Head of caudate nucleus (tissue), 42 donors: ENCODE data around the gene MAGI3.
"Not testable (repeated sequence)": the region's sequence is repeated elsewhere in the genome, so short reads cannot be mapped to it uniquely, and the experiment has no call there.

Source experiments
- DNase-seq, 42 donors: peaks; one replicate each; pipeline versions ENCODE4 v3.0.0 to v3.0.0-alpha.2; 2020 to 2021; ENCODE audit warnings: mixed read lengths in 7 of 42
- intact Hi-C: fragments of 100-400 bp; cut with DNase I; formaldehyde crosslinking; loops from one replicate; pipeline ENCODE4 v1.15.0; 2022

The MAGI3 gene

DNA sequence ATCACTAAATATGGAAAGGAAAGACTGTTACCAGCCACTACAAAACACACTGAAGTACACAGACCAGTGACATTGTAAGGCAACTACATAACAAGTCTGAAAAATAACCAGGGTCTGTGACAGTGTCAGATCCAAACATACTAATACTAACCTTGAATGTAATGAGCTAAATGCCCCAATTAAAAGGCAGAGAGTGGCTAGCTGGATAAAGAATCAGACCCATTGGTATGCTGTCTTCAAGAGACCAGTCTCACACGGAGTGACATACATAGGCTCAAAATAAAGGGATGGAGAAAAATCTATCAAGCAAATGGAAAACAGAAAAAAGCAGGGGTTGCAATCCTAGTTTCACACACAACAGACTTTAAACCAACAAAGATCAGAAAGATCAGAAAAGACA lies 100.1 kb downstream of the MAGI3 start:
- DNase-seq: no peak

DNA sequence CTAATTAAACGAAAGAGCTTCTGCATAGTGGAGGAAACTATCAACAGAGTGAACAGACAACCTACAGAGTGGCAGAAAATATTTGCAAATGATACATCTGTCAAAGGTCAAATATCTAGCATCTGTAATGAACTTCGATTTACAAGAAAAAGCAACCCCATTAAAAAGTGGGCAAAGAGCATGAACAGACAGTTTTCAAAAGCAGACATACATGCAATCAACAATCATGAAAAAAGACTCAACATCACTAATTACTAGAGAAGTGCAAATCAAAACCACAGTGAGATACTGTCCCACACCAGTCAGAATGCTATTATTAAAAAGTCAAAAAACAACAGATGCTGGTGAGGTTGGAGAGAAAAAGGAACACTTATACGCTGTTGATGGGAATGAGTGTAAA lies 103.2 kb downstream of the MAGI3 start:
- DNase-seq: no peak
- intact Hi-C loops: no loop called here

More for the DNA sequence above, 100.1 kb downstream of the MAGI3 start:
- intact Hi-C loops: no loop called here

DNA sequence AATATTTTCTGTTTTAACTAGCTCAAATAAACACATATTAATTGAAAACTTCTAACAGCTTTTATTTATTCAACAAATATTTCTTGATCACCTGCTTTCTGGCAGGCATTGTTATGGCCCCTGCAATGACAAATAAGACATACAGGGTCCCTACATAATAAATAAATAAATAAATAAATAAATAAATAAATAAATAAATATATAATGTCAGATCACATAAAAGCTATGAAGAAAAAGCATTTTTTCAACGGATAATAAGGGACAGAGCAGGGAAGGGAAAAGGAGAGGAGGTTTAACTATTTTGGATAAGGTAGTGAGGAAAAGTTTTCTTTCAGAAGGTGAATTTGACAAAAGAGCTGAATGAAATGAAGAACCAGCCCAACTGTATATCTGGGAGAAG lies 115.0 kb downstream of the MAGI3 start:
- intact Hi-C loops: no loop called here
- no peak for DNase-seq

- intact Hi-C loops: no loop called here
- DNase-seq: no peak
These were observed 117.4 kb downstream of the MAGI3 start for GRCh38 chr1:113507552-113508214.

DNA sequence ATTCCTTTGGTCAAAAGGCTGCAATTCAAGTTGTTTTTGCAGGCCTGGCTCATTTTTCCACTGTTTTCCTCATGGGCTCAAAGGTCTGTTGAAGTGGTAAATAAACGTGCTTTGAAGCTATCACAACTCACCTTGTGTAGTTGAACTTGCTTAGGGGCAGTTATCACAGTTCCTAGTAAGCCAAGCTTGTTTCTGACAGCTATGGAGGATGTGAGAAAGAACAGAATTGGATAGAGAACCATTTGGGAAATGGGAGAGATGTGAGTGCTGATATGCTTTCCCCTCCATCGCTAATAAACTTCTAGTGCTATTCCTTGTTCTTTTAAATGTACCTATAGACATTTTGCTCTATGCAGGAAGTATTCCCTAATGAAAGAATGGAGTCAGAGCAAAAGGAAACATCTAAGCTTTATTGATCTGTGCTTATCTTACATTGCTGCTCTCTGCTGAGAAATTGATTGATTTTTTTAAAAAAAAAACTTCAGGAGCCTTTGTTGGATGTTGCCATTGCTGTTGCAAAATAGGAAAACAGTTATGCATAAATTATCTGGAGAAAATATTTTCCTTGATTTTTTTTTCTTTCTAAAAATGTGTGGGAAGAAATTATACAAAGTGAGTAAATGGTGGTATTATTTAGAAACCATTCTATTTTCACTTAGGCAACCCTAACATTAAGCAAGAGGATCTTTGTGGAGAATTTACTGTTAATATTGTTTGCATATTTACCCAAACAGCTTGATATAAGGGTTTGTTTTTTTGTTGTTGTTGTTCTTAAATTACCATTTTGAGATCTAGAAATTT lies 118.2 kb downstream of the MAGI3 start:
- intact Hi-C loops: no loop called here
- no peak for DNase-seq

GRCh38 chr1:113509766-113510165 lies 119.5 kb downstream of the MAGI3 start:
- DNase-seq, intact Hi-C loops: not testable (repeated sequence)

DNA sequence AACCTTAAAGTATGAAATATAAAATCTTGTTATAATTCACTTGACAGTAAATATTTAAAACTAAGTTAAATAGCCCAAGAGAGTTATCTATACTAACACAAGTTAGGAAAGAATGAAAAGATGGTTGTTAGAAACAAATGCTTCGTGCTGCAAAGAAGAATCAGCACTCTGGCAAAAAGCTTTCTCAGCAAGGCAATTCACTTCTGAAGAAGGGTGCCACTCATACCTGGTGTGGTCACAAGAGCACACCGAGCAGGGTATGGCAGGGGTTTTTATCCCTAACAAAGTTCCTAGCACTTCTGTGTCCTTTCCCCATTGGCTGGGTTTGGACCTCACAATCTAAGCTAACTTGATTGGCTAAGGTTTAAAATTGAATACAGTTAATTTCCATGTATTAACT lies 121.0 kb downstream of the MAGI3 start:
- intact Hi-C loops: no loop called here
- DNase-seq: no peak

DNA sequence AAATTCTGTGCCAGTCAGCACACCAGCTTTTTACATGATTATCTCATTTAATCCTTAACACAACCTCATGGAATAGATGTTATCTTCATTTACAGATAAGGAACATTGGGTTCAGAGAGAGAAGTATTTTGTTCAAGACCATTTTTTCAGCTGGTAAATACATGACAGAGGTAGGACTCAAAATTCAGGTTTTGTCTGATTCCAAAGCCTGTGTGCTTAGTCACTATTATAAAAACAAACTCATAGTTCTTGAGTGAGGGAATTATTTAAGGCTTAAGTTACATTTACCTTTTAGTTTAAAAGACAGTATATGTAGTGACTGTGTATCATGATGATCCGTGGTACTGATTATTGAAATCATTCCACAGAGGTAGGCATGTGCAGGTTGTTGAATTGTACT lies 125.2 kb downstream of the MAGI3 start:
- DNase-seq: no peak
- intact Hi-C loops: no loop called here

- intact Hi-C loops: no loop called here
- no peak for DNase-seq
These were observed 127.0 kb downstream of the MAGI3 start for GRCh38 chr1:113517346-113517745.

DNA sequence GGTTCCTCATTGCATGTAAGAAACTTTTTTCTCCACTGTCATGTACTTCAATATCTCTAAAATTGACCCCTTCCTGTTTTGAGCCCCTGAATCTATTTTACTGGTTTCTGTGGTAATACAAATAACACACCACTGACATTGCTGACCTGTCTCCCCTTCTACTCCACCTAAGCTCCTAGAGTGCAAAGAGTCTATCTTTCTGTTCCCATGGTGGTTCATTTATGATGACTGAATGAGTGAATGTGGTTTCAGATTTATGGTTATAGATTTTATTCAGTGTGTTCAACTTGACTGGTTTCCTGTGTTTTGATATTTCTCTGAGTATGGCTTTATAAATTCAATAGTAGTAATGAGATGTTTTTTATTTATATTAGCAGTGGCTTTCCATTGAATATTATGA lies 127.7 kb downstream of the MAGI3 start:
- intact Hi-C loops: no loop called here
- no peak for DNase-seq

GRCh38 chr1:113519556-113519955 lies 129.2 kb downstream of the MAGI3 start:
- intact Hi-C loops: no loop called here
- DNase-seq: no peak

GRCh38 chr1:113530021-113530420 lies 139.7 kb downstream of the MAGI3 start:
- no peak for DNase-seq
- intact Hi-C loops: no loop called here

GRCh38 chr1:113531321-113531720 lies 141.0 kb downstream of the MAGI3 start:
- DNase-seq: no peak
- intact Hi-C loops: no loop called here

- no peak for DNase-seq
- intact Hi-C loops: no loop called here
These were observed 142.7 kb downstream of the MAGI3 start for GRCh38 chr1:113533061-113533460.

GRCh38 chr1:113534130-113534817 lies 144.0 kb downstream of the MAGI3 start:
- intact Hi-C loops: no loop called here

GRCh38 chr1:113534875-113535274 lies 144.6 kb downstream of the MAGI3 start:
- intact Hi-C loops: no loop called here
- DNase-seq: no peak

More at GRCh38 chr1:113534130-113534817, 144.0 kb downstream of the MAGI3 start:
- no peak for DNase-seq

GRCh38 chr1:113536182-113536780 lies 146.0 kb downstream of the MAGI3 start:
- intact Hi-C loops: no loop called here
- no peak for DNase-seq

DNA sequence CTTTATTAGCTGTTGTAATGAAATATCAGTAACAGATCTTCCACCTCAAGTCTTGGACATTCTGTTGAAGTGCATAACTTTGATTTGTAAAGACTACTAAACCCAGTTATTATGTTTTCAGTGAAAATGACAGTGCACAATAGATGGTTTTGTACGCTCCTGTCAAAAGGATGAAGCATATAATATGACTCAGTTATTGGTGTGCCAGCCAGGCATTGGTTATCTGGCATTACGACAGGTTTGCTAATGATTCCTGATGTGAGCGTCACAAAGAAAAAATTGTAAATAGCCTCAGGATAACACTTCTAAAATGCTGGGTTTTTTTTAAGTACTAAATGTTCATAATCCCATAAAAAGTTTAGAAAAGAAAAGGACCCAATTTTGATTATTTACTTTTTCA lies 147.9 kb downstream of the MAGI3 start:
- no peak for DNase-seq
- intact Hi-C loops: no loop called here

- no peak for DNase-seq
- intact Hi-C loops: no loop called here
These were observed 150.0 kb downstream of the MAGI3 start for GRCh38 chr1:113540335-113540734.

GRCh38 chr1:113541106-113541505 lies 150.8 kb downstream of the MAGI3 start:
- no peak for DNase-seq
- intact Hi-C loops: no loop called here
